ENCODE measurements around the gene PRMT9.

Gene PRMT9

GRCh38 chr4:147683717-147684700 is at the start of gene PRMT9:
PRMT9 (minus strand) TSS chr4:147684163; CDS start chr4:147683987, 176 bp downstream.
- DNase-seq (ENCODE audit: low read depth) = peak; percentile 79

GRCh38 chr4:147732518-147733235 is 48.7 kb upstream of the PRMT9 start:
- no peak for DNase-seq (ENCODE audit: low read depth)

GRCh38 chr4:147731580-147732517 is 47.9 kb upstream of the PRMT9 start, which contains the start of gene ARHGAP10:
ARHGAP10 (plus strand) TSS chr4:147732088; CDS start chr4:147732302, 214 bp downstream.
- DNase-seq (ENCODE audit: low read depth) = peak; percentile 64

- DNase-seq (ENCODE audit: low read depth) = no peak
These were observed 46.4 kb upstream of the PRMT9 start for GRCh38 chr4:147730333-147730732.

GRCh38 chr4:147727476-147728028 is 43.6 kb upstream of the PRMT9 start:
- no peak for DNase-seq (ENCODE audit: low read depth)

GRCh38 chr4:147725673-147726072 is 41.7 kb upstream of the PRMT9 start:
- no peak for DNase-seq (ENCODE audit: low read depth)

- DNase-seq (ENCODE audit: low read depth) = no peak
These were observed 40.7 kb upstream of the PRMT9 start for GRCh38 chr4:147724468-147725201.

GRCh38 chr4:147723326-147723725 is 39.4 kb upstream of the PRMT9 start:
- no peak for DNase-seq (ENCODE audit: low read depth)

- no peak for DNase-seq (ENCODE audit: low read depth)
These were observed 33.9 kb upstream of the PRMT9 start for GRCh38 chr4:147717878-147718277.

- no peak for DNase-seq (ENCODE audit: low read depth)
These were observed 30.8 kb upstream of the PRMT9 start for GRCh38 chr4:147714575-147715401.

GRCh38 chr4:147709999-147710398 is 26.0 kb upstream of the PRMT9 start:
- DNase-seq (ENCODE audit: low read depth) = no peak

GRCh38 chr4:147707892-147708672 is 24.1 kb upstream of the PRMT9 start:
- DNase-seq (ENCODE audit: low read depth) = peak; percentile 27

GRCh38 chr4:147704846-147705245 is 20.9 kb upstream of the PRMT9 start:
- no peak for DNase-seq (ENCODE audit: low read depth)

GRCh38 chr4:147696866-147697265 is 12.9 kb upstream of the PRMT9 start:
- no peak for DNase-seq (ENCODE audit: low read depth)

- no peak for DNase-seq (ENCODE audit: low read depth)
These were observed 9.3 kb upstream of the PRMT9 start for GRCh38 chr4:147693218-147693617.

- no peak for DNase-seq (ENCODE audit: low read depth)
These were observed 7.9 kb upstream of the PRMT9 start for GRCh38 chr4:147691820-147692219.

- no peak for DNase-seq (ENCODE audit: low read depth)
These were observed 5.1 kb upstream of the PRMT9 start for GRCh38 chr4:147689067-147689466.

GRCh38 chr4:147683188-147683591 is 773 bp downstream of the PRMT9 start:
- no peak for DNase-seq (ENCODE audit: low read depth)

GRCh38 chr4:147682755-147683154 is 1.2 kb downstream of the PRMT9 start:
- DNase-seq (ENCODE audit: low read depth) = no peak

Measured in activated T-helper 9 cell treated with anti-CD3 and anti-CD28 coated beads, Interleukin-2, amount 50 U/mL, for 16 hours (primary cell).